T-helper 17 cell (primary cell): ENCODE measurements around the gene HTR7. TPM values are rescaled to one million over a fixed set of nuclear protein-coding genes. Genes with fewer than 3 reads are reported as not detected.
"Not testable (repeated sequence)": the region's sequence is repeated elsewhere in the genome, so short reads cannot be mapped to it uniquely, and the experiment has no call there.

Experiments
- ATAC-seq: fragments of 150-1000 bp; cut with Tn5 transposase; 2 replicates; pipeline ENCODE4 v1.10.0; 2021; ENCODE audit warnings: mild to moderate bottlenecking, moderate library complexity
- DNase-seq, 3 donors: peaks; one replicate each; pipeline versions ENCODE4 v3.0.0 to v3.0.0-alpha.2; 2020 to 2021
- H3K9me3 ChIP-seq: one replicate; pipeline ENCODE4 v1.7.0; 2013; ENCODE audit warnings: low read length, mild to moderate bottlenecking; ENCODE audit not compliant: control insufficient read depth, poor library complexity, severe bottlenecking
- H3K27ac Mint-ChIP-seq: one replicate; pipeline ENCODE4 v1.8.0; 2022; ENCODE audit warnings: mild to moderate bottlenecking, moderate library complexity, mixed read lengths
- H3K27me3 Mint-ChIP-seq: one replicate; pipeline ENCODE4 v1.8.0; 2022; ENCODE audit warnings: mixed read lengths
- H3K36me3 Mint-ChIP-seq: one replicate; pipeline ENCODE4 v1.8.0; 2022; ENCODE audit warnings: low read depth, mixed read lengths
- H3K4me1 Mint-ChIP-seq: one replicate; pipeline ENCODE4 v1.8.0; 2022; ENCODE audit warnings: mild to moderate bottlenecking, mixed read lengths
- H3K4me3 Mint-ChIP-seq: one replicate; pipeline ENCODE4 v1.8.0; 2022; ENCODE audit warnings: mild to moderate bottlenecking, moderate library complexity, mixed read lengths
- total RNA-seq, 4 donors: library from RNA in 2 of 4; stranded (reverse) in 2 of 4; gene quantifications; one replicate each; pipeline ENCODE4 v1.2.3 and lab custom pipeline; 2022 to 2026

Gene HTR7
- total RNA-seq, 2 donors from 2014 or later: 0.23 TPM; not detected in 1

GRCh38 chr10:90849956-90850749, 7.7 kb downstream of the HTR7 start:
- ATAC-seq: no peak
- no peak overlapping the region for H3K4me3 Mint-ChIP-seq
- DNase-seq: no peak
- H3K9me3 ChIP-seq: no peaks in the 10 kb centered on the region
- no peak overlapping the region for H3K27ac Mint-ChIP-seq
- H3K36me3 Mint-ChIP-seq: no peaks in the 10 kb centered on the region
- H3K4me1 Mint-ChIP-seq: no peaks in the 10 kb centered on the region
- H3K27me3 Mint-ChIP-seq: peaks cover 27% of the 10 kb centered on the region

- Mint-ChIP-seq H3K27me3 (peaks cover 25% of the 10 kb centered on the region), H3K36me3 (peaks cover 3% of the 10 kb centered on the region), H3K4me1 (no peaks in the 10 kb centered on the region), H3K4me3 (no peak overlapping the region), H3K27ac (no peak overlapping the region)
- ATAC-seq (no peak), DNase-seq (no peak)
- no peaks in the 10 kb centered on the region for H3K9me3 ChIP-seq
Measured at GRCh38 chr10:90847436-90847835, 10.4 kb downstream of the HTR7 start.

- H3K9me3 ChIP-seq: no peaks in the 10 kb centered on the region
- Mint-ChIP-seq H3K4me1 (no peaks in the 10 kb centered on the region), H3K36me3 (peaks cover 3% of the 10 kb centered on the region), H3K27ac (no peak overlapping the region), H3K4me3 (no peak overlapping the region), H3K27me3 (peaks cover 25% of the 10 kb centered on the region)
- ATAC-seq (no peak), DNase-seq (no peak)
Measured at GRCh38 chr10:90846746-90847145, 11.1 kb downstream of the HTR7 start.

GRCh38 chr10:90845726-90846125, 12.1 kb downstream of the HTR7 start:
- H3K4me1 Mint-ChIP-seq: no peaks in the 10 kb centered on the region
- peaks cover 25% of the 10 kb centered on the region for H3K27me3 Mint-ChIP-seq
- no peak overlapping the region for H3K4me3 Mint-ChIP-seq
- peaks cover 3% of the 10 kb centered on the region for H3K36me3 Mint-ChIP-seq
- H3K27ac Mint-ChIP-seq: no peak overlapping the region
- ATAC-seq (no peak), DNase-seq (no peak)
- H3K9me3 ChIP-seq: no peaks in the 10 kb centered on the region

GRCh38 chr10:90842725-90843124, 15.1 kb downstream of the HTR7 start:
- H3K27me3 Mint-ChIP-seq: peaks cover 32% of the 10 kb centered on the region
- H3K36me3 Mint-ChIP-seq: peaks cover 3% of the 10 kb centered on the region
- no peaks in the 10 kb centered on the region for H3K9me3 ChIP-seq
- ATAC-seq (no peak), DNase-seq (no peak)
- H3K27ac Mint-ChIP-seq: no peak overlapping the region
- no peak overlapping the region for H3K4me3 Mint-ChIP-seq
- H3K4me1 Mint-ChIP-seq: no peaks in the 10 kb centered on the region

- Mint-ChIP-seq H3K4me3 (no peak overlapping the region), H3K36me3 (no peaks in the 10 kb centered on the region), H3K27ac (no peak overlapping the region), H3K4me1 (no peaks in the 10 kb centered on the region), H3K27me3 (peaks cover 21% of the 10 kb centered on the region)
- DNase-seq: no peak
- no peak for ATAC-seq
- H3K9me3 ChIP-seq: no peaks in the 10 kb centered on the region
Measured at GRCh38 chr10:90837486-90837885, 20.4 kb downstream of the HTR7 start.

GRCh38 chr10:90834326-90834725, 23.5 kb downstream of the HTR7 start:
- no peak for ATAC-seq
- no peaks in the 10 kb centered on the region for H3K9me3 ChIP-seq
- DNase-seq: no peak
- H3K4me3 Mint-ChIP-seq: no peak overlapping the region
- H3K27me3 Mint-ChIP-seq: peaks cover 14% of the 10 kb centered on the region
- no peaks in the 10 kb centered on the region for H3K4me1 Mint-ChIP-seq
- no peak overlapping the region for H3K27ac Mint-ChIP-seq
- no peaks in the 10 kb centered on the region for H3K36me3 Mint-ChIP-seq

GRCh38 chr10:90832111-90832510, 25.7 kb downstream of the HTR7 start:
- ATAC-seq: no peak
- no peaks in the 10 kb centered on the region for H3K9me3 ChIP-seq
- H3K4me1 Mint-ChIP-seq: no peaks in the 10 kb centered on the region
- H3K36me3 Mint-ChIP-seq: peaks cover 2% of the 10 kb centered on the region
- H3K4me3 Mint-ChIP-seq: no peak overlapping the region
- peaks cover 26% of the 10 kb centered on the region for H3K27me3 Mint-ChIP-seq
- no peak for DNase-seq
- no peak overlapping the region for H3K27ac Mint-ChIP-seq

GRCh38 chr10:90822508-90822907, 35.3 kb downstream of the HTR7 start:
- Mint-ChIP-seq H3K36me3 (peaks cover 3% of the 10 kb centered on the region), H3K4me1 (no peaks in the 10 kb centered on the region), H3K27ac (no peak overlapping the region), H3K27me3 (peaks cover 17% of the 10 kb centered on the region), H3K4me3 (no peak overlapping the region)
- no peak for ATAC-seq
- DNase-seq: no peak
- no peaks in the 10 kb centered on the region for H3K9me3 ChIP-seq

GRCh38 chr10:90821864-90822263, 36.0 kb downstream of the HTR7 start:
- DNase-seq, H3K9me3 ChIP-seq, H3K4me3 Mint-ChIP-seq, H3K36me3 Mint-ChIP-seq, H3K4me1 Mint-ChIP-seq, H3K27ac Mint-ChIP-seq, ATAC-seq: not testable (repeated sequence)
- peaks cover 10% of the 10 kb centered on the region for H3K27me3 Mint-ChIP-seq

- peaks cover 14% of the 10 kb centered on the region for H3K27me3 Mint-ChIP-seq
Measured at GRCh38 chr10:90819911-90820310, 37.9 kb downstream of the HTR7 start.

GRCh38 chr10:90818736-90819135, 39.1 kb downstream of the HTR7 start:
- Mint-ChIP-seq H3K27ac (no peak overlapping the region), H3K4me3 (no peak overlapping the region), H3K36me3 (peaks cover 3% of the 10 kb centered on the region), H3K4me1 (no peaks in the 10 kb centered on the region), H3K27me3 (peaks cover 19% of the 10 kb centered on the region)
- ATAC-seq: no peak
- DNase-seq: no peak
- H3K9me3 ChIP-seq: no peaks in the 10 kb centered on the region

More at GRCh38 chr10:90819911-90820310, 37.9 kb downstream of the HTR7 start:
- no peaks in the 10 kb centered on the region for H3K4me1 Mint-ChIP-seq
- ATAC-seq (no peak), DNase-seq (no peak)
- H3K9me3 ChIP-seq: no peaks in the 10 kb centered on the region
- H3K36me3 Mint-ChIP-seq: peaks cover 3% of the 10 kb centered on the region
- no peak overlapping the region for H3K4me3 Mint-ChIP-seq
- no peak overlapping the region for H3K27ac Mint-ChIP-seq

- ATAC-seq (no peak), DNase-seq (no peak)
- H3K9me3 ChIP-seq: no peaks in the 10 kb centered on the region
- Mint-ChIP-seq H3K4me1 (no peaks in the 10 kb centered on the region), H3K27me3 (peaks cover 11% of the 10 kb centered on the region), H3K27ac (no peak overlapping the region), H3K4me3 (no peak overlapping the region), H3K36me3 (peaks cover 2% of the 10 kb centered on the region)
Measured at GRCh38 chr10:90817128-90817889, 40.5 kb downstream of the HTR7 start.
